Uterus (tissue), 4 donors: Measurements from ENCODE around the gene SCFD2. TPM values are rescaled to one million over a fixed set of nuclear protein-coding genes. Genes with fewer than 3 reads are reported as not detected.

Experiments
- DNase-seq, 2 donors: peaks; one replicate each; pipeline ENCODE4 v3.0.0-alpha.2; 2019 to 2020
- H3K27ac ChIP-seq, 2 donors: fragments of 200-600 bp; sonication (generic); 1 replicate in 1 of 2; 2 replicates in 1 of 2; pipeline ENCODE4 v1.5.1; 2016 to 2018
- H3K27me3 ChIP-seq, 2 donors: fragments of 200-600 bp; sonication (generic); one replicate each; pipeline ENCODE4 v1.5.1; 2018 to 2019; ENCODE audit warnings: control low read depth in 1 of 2
- H3K36me3 ChIP-seq, 2 donors: fragments of 200-600 bp; sonication (generic); one replicate each; pipeline ENCODE4 v1.5.1; 2019; ENCODE audit warnings: control low read depth in 1 of 2
- H3K4me1 ChIP-seq, 2 donors: fragments of 200-600 bp; sonication (generic); one replicate each; pipeline ENCODE4 v1.5.1; 2018 to 2019; ENCODE audit warnings: control low read depth in 1 of 2
- H3K4me3 ChIP-seq, 2 donors: fragments of 200-600 bp; sonication (generic); 1 replicate in 1 of 2; 2 replicates in 1 of 2; pipeline ENCODE4 v1.5.1; 2018 to 2019; ENCODE audit warnings: mild to moderate bottlenecking in 1 of 2
- H3K9me3 ChIP-seq, 2 donors: fragments of 200-600 bp; sonication (generic); one replicate each; pipeline ENCODE4 v1.5.1; 2019; ENCODE audit warnings: control low read depth in 1 of 2
- CTCF ChIP-seq, 4 experiments: fragments of 200-600 bp in 2 of 4; fragments of 450-650 bp in 2 of 4; sonication (generic) in 2 of 4; IDR thresholded peaks; one replicate each; pipeline ENCODE4 v1.5.1; 2016 to 2019; ENCODE audit warnings: antibody characterized with exemption in 4 of 4, mild to moderate bottlenecking in 2 of 4, moderate library complexity in 1 of 4
- POLR2A ChIP-seq, 2 donors: fragments of 450-650 bp; IDR thresholded peaks; one replicate each; pipeline ENCODE4 v1.6.1; 2016; ENCODE audit warnings: antibody characterized with exemption in 2 of 2, mild to moderate bottlenecking in 1 of 2, moderate library complexity in 1 of 2
- intact Hi-C: fragments of 100-400 bp; cut with DNase I; formaldehyde crosslinking; loops from one replicate; pipeline ENCODE4 v1.15.1; 2023; ENCODE audit warnings: low total_unique reads
- total RNA-seq, 4 donors: library from RNA; depleted of rRNA in 3 of 4; stranded (reverse); fragments of >200 nt in 3 of 4; gene quantifications; one replicate each; pipeline versions ENCODE4 v1.1.0 to v1.2.4, GENCODE V29; 2014 to 2023
- donor health status: DM: yes; HTN: yes; CAD: no.

SCFD2 gene
- total RNA-seq, 4 donors from 2014 or later, result 19.6 to 36.2 (median 24.5) TPM

- no peak for DNase-seq
- Histone ChIP-seq H3K36me3 (no peaks in the 10 kb centered on the region), H3K9me3 (no peaks in the 10 kb centered on the region), H3K4me3 (no peak overlapping the region), H3K27ac (no peak overlapping the region), H3K4me1 (no peaks in the 10 kb centered on the region), H3K27me3 (no peaks in the 10 kb centered on the region)
- intact Hi-C loops, result no loop called here
- TF ChIP-seq POLR2A (IDR thresholded peaks at IDR 0.05), result no peak
- TF ChIP-seq CTCF (IDR thresholded peaks at IDR 0.05), result no peak
Observed at GRCh38 chr4:53355930-53356521, 9.8 kb downstream of the SCFD2 start.

- H3K36me3 ChIP-seq, result no peaks in the 10 kb centered on the region
- H3K27me3 ChIP-seq, result no peaks in the 10 kb centered on the region
- TF ChIP-seq CTCF (IDR thresholded peaks at IDR 0.05), result no peak
- TF ChIP-seq POLR2A (IDR thresholded peaks at IDR 0.05), result no peak
- H3K9me3 ChIP-seq, result no peaks in the 10 kb centered on the region
- DNase-seq, result no peak
- no peak overlapping the region for H3K27ac ChIP-seq
- H3K4me3 ChIP-seq, result no peak overlapping the region
- intact Hi-C loops, result no loop called here
- no peaks in the 10 kb centered on the region for H3K4me1 ChIP-seq
Observed at GRCh38 chr4:53354012-53354722, 11.7 kb downstream of the SCFD2 start.

- peaks cover 6 to 7% of the 10 kb centered on the region in 2 donors for H3K4me1 ChIP-seq
- TF ChIP-seq CTCF (IDR thresholded peaks at IDR 0.05) (no peak), POLR2A (IDR thresholded peaks at IDR 0.05) (no peak)
- no peaks in the 10 kb centered on the region for H3K27me3 ChIP-seq
- no peak overlapping the region for H3K4me3 ChIP-seq
- H3K36me3 ChIP-seq, result no peaks in the 10 kb centered on the region
- DNase-seq, result no peak
- intact Hi-C loops, result no loop called here
- H3K9me3 ChIP-seq, result no peaks in the 10 kb centered on the region
- no peak overlapping the region for H3K27ac ChIP-seq
Observed at GRCh38 chr4:53349091-53349491, 16.8 kb downstream of the SCFD2 start.

GRCh38 chr4:53348046-53348445, 17.8 kb downstream of the SCFD2 start:
- intact Hi-C loops, result no loop called here
- DNase-seq, result no peak
- TF ChIP-seq CTCF (IDR thresholded peaks at IDR 0.05), result no peak
- TF ChIP-seq POLR2A (IDR thresholded peaks at IDR 0.05), result no peak
- Histone ChIP-seq H3K9me3 (no peaks in the 10 kb centered on the region), H3K27ac (no peak overlapping the region), H3K4me1 (peaks cover 6 to 7% of the 10 kb centered on the region in 2 donors), H3K27me3 (no peaks in the 10 kb centered on the region), H3K4me3 (no peak overlapping the region), H3K36me3 (no peaks in the 10 kb centered on the region)
